Activated CD8-positive, alpha-beta T cell treated with anti-CD3 and anti-CD28 coated beads for 36 hours (primary cell): ENCODE data around the gene SEPTIN1. TPM values are rescaled to one million over a fixed set of nuclear protein-coding genes. Genes with fewer than 3 reads are reported as not detected.

Source experiments
- ATAC-seq: fragments of 200-7000 bp; cut with Tn5 transposase; one replicate; pipeline ENCODE4 v1.10.0; 2021; ENCODE audit warnings: mild to moderate bottlenecking, moderate library complexity
- CTCF ChIA-PET: fragments of 350-600 bp; sonication (Branson Sonifier 250); formaldehyde crosslinking; loops from one replicate; lab custom pipeline; 2021; ENCODE audit warnings: antibody characterized with exemption; lab: Charles Lee
- POLR2A ChIA-PET: fragments of 350-600 bp; sonication (Branson Sonifier 250); formaldehyde crosslinking; loops from one replicate; lab custom pipeline; 2021; ENCODE audit warnings: antibody characterized with exemption; lab: Charles Lee
- DNase-seq: peaks from one replicate; pipeline ENCODE4 v3.0.0-alpha.2; 2020
- H3K27ac Mint-ChIP-seq: one replicate; pipeline ENCODE4 v1.8.0; 2021; ENCODE audit warnings: mild to moderate bottlenecking, mixed read lengths
- H3K27me3 Mint-ChIP-seq: one replicate; pipeline ENCODE4 v1.8.0; 2021; ENCODE audit warnings: mixed read lengths
- H3K36me3 Mint-ChIP-seq: one replicate; pipeline ENCODE4 v1.8.0; 2021; ENCODE audit warnings: low read depth, mixed read lengths
- H3K4me1 Mint-ChIP-seq: one replicate; pipeline ENCODE4 v1.8.0; 2021; ENCODE audit warnings: low read depth, mixed read lengths
- H3K4me3 Mint-ChIP-seq: one replicate; pipeline ENCODE4 v1.8.0; 2021; ENCODE audit warnings: mild to moderate bottlenecking, moderate library complexity, mixed read lengths
- H3K9me3 Mint-ChIP-seq: one replicate; pipeline ENCODE4 v1.8.0; 2021; ENCODE audit warnings: mixed read lengths
- intact Hi-C: fragments of 100-400 bp; cut with micrococcal nuclease; formaldehyde crosslinking; loops from one replicate; pipeline ENCODE4 v1.10.0; 2022
- total RNA-seq, 2 experiments: library from RNA; stranded (reverse); gene quantifications; one replicate each; pipeline ENCODE4 v1.2.3, GENCODE V29; 2021
- TF ChIP-seq, protein P1 (sequence below): fragments of 200-600 bp; IDR thresholded peaks from one replicate; pipeline ENCODE4 v1.8.0; 2022; ENCODE audit warnings: antibody characterized with exemption, mild to moderate bottlenecking

SEPTIN1 gene
- total RNA-seq, 2 experiments from 2014 or later: 163 to 169 TPM

DNA sequence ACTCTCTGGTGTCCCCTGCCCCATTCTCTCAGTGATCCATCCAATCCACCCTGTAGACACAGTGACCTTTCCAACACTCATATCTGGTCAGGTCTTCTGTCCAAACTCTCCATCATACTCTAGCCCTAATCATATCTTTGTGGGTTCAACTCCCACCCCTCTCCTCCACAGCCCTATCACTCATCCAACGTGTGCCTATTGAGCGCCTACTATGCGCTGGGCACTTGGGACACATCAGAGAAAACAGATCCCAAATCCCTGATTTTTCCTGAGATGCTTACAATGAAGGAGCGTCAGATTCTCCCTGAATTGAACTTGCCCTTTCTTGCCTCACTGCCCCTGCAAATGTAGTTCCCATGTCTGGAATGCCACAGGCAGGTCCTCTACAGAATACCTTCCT lies 45.7 kb upstream of the SEPTIN1 start:
- H3K36me3 Mint-ChIP-seq: peaks cover 37% of the 10 kb centered on the region
- H3K27me3 Mint-ChIP-seq: no peaks in the 10 kb centered on the region
- H3K9me3 Mint-ChIP-seq: no peaks in the 10 kb centered on the region
- peak overlapping the region; percentile 39 for H3K27ac Mint-ChIP-seq
- peaks cover 22% of the 10 kb centered on the region for H3K4me1 Mint-ChIP-seq
- ChIA-PET CTCF (interaction anchor here (2.4 kb wide), 1 partner anchor 10 kb away, joined by 7 read pairs; no protein-coding TSS in a partner anchor), POLR2A (interaction anchor here (1.1 kb wide), 1 partner anchor 28 kb away, joined by 3 read pairs; no protein-coding TSS in a partner anchor)
- intact Hi-C loops: no loop called here
- DNase-seq: no peak
- no peak for ATAC-seq
- TF ChIP-seq, protein P1, sequence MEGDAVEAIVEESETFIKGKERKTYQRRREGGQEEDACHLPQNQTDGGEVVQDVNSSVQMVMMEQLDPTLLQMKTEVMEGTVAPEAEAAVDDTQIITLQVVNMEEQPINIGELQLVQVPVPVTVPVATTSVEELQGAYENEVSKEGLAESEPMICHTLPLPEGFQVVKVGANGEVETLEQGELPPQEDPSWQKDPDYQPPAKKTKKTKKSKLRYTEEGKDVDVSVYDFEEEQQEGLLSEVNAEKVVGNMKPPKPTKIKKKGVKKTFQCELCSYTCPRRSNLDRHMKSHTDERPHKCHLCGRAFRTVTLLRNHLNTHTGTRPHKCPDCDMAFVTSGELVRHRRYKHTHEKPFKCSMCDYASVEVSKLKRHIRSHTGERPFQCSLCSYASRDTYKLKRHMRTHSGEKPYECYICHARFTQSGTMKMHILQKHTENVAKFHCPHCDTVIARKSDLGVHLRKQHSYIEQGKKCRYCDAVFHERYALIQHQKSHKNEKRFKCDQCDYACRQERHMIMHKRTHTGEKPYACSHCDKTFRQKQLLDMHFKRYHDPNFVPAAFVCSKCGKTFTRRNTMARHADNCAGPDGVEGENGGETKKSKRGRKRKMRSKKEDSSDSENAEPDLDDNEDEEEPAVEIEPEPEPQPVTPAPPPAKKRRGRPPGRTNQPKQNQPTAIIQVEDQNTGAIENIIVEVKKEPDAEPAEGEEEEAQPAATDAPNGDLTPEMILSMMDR: no peak
- H3K4me3 Mint-ChIP-seq: no peak overlapping the region

DNA sequence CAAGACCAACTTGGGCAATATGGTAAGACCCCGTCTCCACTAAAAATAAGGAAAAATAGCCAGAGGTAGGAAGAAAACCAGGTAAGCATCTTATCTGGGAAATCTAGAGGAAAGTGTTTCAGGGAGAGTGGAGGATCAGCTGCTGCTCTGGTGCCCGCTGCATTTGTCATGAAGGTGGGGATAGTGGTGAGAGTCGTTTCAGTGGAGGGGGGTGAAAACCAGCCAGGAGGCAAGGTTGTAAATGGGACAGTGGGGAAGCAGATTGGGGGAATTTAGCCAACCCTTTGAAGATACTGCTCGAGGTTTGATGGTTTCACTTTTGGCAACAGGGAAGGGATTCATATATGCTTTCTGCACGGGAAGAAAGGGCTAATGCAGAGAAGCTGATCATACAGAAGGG lies 38.6 kb upstream of the SEPTIN1 start:
- no peaks in the 10 kb centered on the region for H3K9me3 Mint-ChIP-seq
- peak overlapping the region; percentile 35 for H3K27ac Mint-ChIP-seq
- TF ChIP-seq, protein P1: no peak
- CTCF ChIA-PET: interaction anchor here (0.7 to 2.2 kb wide), 6 partner anchors 9 to 208 kb away, joined by 3 to 12 read pairs (median 5); partner anchors contain the start of gene DCTPP1
- peaks cover 44% of the 10 kb centered on the region for H3K36me3 Mint-ChIP-seq
- ATAC-seq (no peak), DNase-seq (no peak)
- POLR2A ChIA-PET: interaction anchor here (0.8 to 1.6 kb wide), 6 partner anchors 8 to 151 kb away, joined by 3 to 9 read pairs (median 4); partner anchors contain the start of genes DCTPP1 and ZNF688
- no peak overlapping the region for H3K4me3 Mint-ChIP-seq
- peaks cover 23% of the 10 kb centered on the region for H3K4me1 Mint-ChIP-seq
- no peaks in the 10 kb centered on the region for H3K27me3 Mint-ChIP-seq
- intact Hi-C loops: no loop called here

DNA sequence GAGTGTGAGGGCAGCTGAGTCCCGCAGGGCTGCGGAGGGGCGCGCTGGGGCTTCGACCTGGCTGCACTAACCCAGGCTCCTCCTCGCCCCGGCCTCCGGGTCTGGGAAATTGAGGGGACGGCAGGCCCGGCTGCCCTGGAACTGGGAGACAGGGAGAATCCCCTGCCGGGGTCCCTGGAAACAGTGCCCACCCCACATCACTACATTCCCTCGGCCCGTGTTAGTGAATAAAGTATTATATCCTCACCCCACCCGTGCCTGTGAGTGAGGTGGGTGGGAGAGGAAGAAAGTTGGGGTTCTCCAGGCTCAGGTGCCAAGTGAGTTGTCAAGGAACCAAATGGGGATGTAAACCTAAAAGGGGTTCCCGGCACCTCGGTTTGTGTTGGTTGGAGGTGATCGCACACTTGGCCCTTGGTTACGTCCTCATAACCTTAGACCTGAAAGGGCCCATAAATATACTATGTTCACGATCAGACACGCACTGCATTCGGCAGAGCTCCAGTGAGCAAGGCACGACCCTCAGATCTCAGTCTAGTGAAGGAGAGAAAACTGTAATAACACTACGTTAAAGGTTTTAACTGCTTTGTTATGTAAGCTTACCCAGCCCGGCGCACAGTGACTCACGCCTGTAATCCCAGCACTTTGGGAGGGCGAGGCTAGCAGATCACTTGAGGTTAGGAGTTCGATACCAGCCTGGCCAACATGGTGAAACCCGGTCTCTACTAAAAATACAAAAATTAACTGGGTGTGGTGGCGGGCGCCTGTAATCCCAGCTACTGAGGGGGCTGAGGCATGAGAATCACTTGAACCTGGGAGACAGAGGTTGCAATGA lies 36.2 kb upstream of the SEPTIN1 start:
- intact Hi-C loops: no loop called here
- Mint-ChIP-seq H3K9me3 (no peaks in the 10 kb centered on the region), H3K4me3 (peak overlapping the region; percentile 58), H3K27me3 (no peaks in the 10 kb centered on the region), H3K27ac (peak overlapping the region; percentile 79), H3K36me3 (peaks cover 42% of the 10 kb centered on the region), H3K4me1 (peaks cover 28% of the 10 kb centered on the region)
- ATAC-seq (no peak), DNase-seq (no peak)
- TF ChIP-seq, protein P1: no peak
- ChIA-PET CTCF (interaction anchor here (0.9 to 3.6 kb wide), 14 partner anchors 8 to 197 kb away, joined by 3 to 36 read pairs (median 4); partner anchors contain the start of genes DCTPP1, ZNF48 and ZNF771), POLR2A (interaction anchor here (0.6 to 4.2 kb wide), 28 partner anchors 8 to 682 kb away, joined by 3 to 38 read pairs (median 3); partner anchors contain the start of genes DCTPP1, SEPHS2, ZNF48 and ZNF771)

DNA sequence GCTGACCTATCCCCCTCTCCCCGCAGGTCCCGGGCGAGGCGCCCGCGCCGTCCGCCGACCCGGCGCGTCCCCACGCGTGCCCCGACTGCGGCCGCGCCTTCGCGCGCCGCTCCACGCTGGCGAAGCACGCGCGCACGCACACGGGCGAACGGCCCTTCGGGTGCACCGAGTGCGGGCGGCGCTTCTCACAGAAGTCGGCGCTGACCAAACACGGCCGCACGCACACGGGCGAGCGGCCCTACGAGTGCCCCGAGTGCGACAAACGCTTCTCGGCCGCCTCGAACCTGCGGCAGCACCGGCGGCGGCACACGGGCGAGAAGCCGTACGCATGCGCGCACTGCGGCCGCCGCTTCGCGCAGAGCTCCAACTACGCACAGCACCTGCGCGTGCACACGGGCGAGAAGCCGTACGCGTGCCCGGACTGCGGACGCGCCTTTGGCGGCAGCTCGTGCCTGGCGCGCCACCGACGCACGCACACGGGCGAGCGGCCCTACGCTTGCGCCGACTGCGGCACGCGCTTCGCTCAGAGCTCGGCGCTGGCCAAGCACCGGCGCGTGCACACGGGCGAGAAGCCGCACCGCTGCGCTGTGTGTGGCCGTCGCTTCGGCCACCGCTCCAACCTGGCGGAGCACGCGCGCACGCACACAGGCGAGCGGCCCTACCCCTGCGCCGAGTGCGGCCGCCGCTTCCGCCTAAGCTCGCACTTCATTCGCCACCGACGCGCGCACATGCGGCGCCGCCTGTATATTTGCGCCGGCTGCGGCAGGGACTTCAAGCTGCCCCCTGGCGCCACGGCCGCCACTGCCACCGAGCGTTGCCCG lies 35.4 kb upstream of the SEPTIN1 start:
- Mint-ChIP-seq H3K36me3 (peaks cover 44% of the 10 kb centered on the region), H3K9me3 (no peaks in the 10 kb centered on the region), H3K4me3 (peak overlapping the region; percentile 58), H3K27me3 (no peaks in the 10 kb centered on the region), H3K4me1 (peaks cover 30% of the 10 kb centered on the region), H3K27ac (no peak overlapping the region)
- DNase-seq (peak; percentile 89), ATAC-seq (peak; percentile 90)
- CTCF ChIA-PET: interaction anchor here (0.7 to 3.6 kb wide), 15 partner anchors 9 to 198 kb away, joined by 3 to 36 read pairs (median 4); partner anchors contain the start of genes DCTPP1, ZNF48 and ZNF771
- POLR2A ChIA-PET: interaction anchor here (0.6 to 4.2 kb wide), 30 partner anchors 8 to 683 kb away, joined by 3 to 38 read pairs (median 3); partner anchors contain the start of genes ALDOA, DCTPP1, SEPHS2 and ZNF48
- intact Hi-C loops: no loop called here
- TF ChIP-seq, protein P1: no peak
